GM19043 (cell line): ENCODE measurements around the gene RPL37A.
A peak's percentile ranks its signal among the peaks of the same experiment; 100 is the strongest.

Experiments used
- ATAC-seq: cut with Tn5 transposase; IDR thresholded peaks from one replicate; pipeline ENCODE4 v1.9.1; 2021; ENCODE audit warnings: low read depth; ENCODE audit not compliant: unreplicated experiment

Gene RPL37A

GRCh38 chr2:216498379-216499352, at the start of gene RPL37A:
Gene RPL37A (plus strand): TSS chr2:216498844. CDS start chr2:216498875, 31 bp downstream.
- peak; percentile 83 for ATAC-seq

GRCh38 chr2:216450346-216450745, 48.3 kb upstream of the RPL37A start:
- ATAC-seq: no peak

- no peak for ATAC-seq
Observed at GRCh38 chr2:216450784-216451183, 47.9 kb upstream of the RPL37A start.

GRCh38 chr2:216453955-216454614, 44.6 kb upstream of the RPL37A start:
- ATAC-seq: no peak

GRCh38 chr2:216463148-216463547, 35.5 kb upstream of the RPL37A start:
- no peak for ATAC-seq

GRCh38 chr2:216464104-216464720, 34.4 kb upstream of the RPL37A start:
- ATAC-seq: no peak

- ATAC-seq: no peak
Observed at GRCh38 chr2:216465579-216466195, 33.0 kb upstream of the RPL37A start.

- ATAC-seq: no peak
Observed at GRCh38 chr2:216467845-216468244, 30.8 kb upstream of the RPL37A start.

GRCh38 chr2:216469661-216470060, 29.0 kb upstream of the RPL37A start:
- ATAC-seq: no peak

GRCh38 chr2:216473187-216473586, 25.5 kb upstream of the RPL37A start:
- no peak for ATAC-seq

GRCh38 chr2:216474925-216475670, 23.5 kb upstream of the RPL37A start:
- peak; percentile 75 for ATAC-seq

GRCh38 chr2:216475767-216476166, 22.9 kb upstream of the RPL37A start:
- ATAC-seq: no peak

GRCh38 chr2:216477283-216478035, 21.2 kb upstream of the RPL37A start:
- no peak for ATAC-seq

- ATAC-seq: peak; percentile 39
Observed at GRCh38 chr2:216478151-216478550, 20.5 kb upstream of the RPL37A start.

- ATAC-seq: no peak
Observed at GRCh38 chr2:216478791-216479190, 19.9 kb upstream of the RPL37A start.

- no peak for ATAC-seq
Observed at GRCh38 chr2:216480221-216480620, 18.4 kb upstream of the RPL37A start.

- ATAC-seq: no peak
Observed at GRCh38 chr2:216482640-216483039, 16.0 kb upstream of the RPL37A start.

- ATAC-seq: no peak
Observed at GRCh38 chr2:216485237-216485636, 13.4 kb upstream of the RPL37A start.

GRCh38 chr2:216485745-216486144, 12.9 kb upstream of the RPL37A start:
- ATAC-seq: no peak
